ENCODE measurements around the gene FUT9. TPM values are rescaled to one million over a fixed set of nuclear protein-coding genes. Genes with fewer than 3 reads are reported as not detected.
A peak's percentile ranks its signal among the peaks of the same experiment; 100 is the strongest.

Gene FUT9
- total RNA-seq = not detected

- ATAC-seq (no peak), DNase-seq (ENCODE audit: low spot score) (no peak)
Observed at GRCh38 chr6:96015518-96016333, at the start of gene FUT9. Gene FUT9, plus strand, starts transcription at chr6:96015974. Its CDS starts 187,182 bp downstream, at chr6:96203156.

DNA sequence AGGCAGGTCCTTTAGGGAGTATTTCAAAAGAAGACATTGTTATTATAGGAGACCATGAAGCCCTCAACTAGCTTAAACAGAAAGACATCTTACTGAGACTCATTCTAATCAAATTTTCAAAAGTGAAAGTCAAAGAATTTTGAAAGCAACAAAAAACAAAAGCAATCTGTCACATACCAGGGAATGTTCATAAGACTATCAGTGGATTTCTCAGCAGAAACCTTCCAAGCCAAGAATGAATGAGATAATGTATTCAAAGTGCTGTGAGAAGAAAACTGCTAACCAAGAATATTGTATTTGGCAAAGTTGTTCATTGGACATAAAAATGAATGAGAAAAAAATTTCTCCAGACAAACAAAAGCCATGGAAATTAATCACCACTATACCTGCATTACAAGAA, 48.2 kb upstream of the FUT9 start:
- DNase-seq (ENCODE audit: low spot score) (no peak), ATAC-seq (no peak)

- ATAC-seq (no peak), DNase-seq (ENCODE audit: low spot score) (no peak)
Observed at GRCh38 chr6:95973976-95974375, 41.8 kb upstream of the FUT9 start.

DNA sequence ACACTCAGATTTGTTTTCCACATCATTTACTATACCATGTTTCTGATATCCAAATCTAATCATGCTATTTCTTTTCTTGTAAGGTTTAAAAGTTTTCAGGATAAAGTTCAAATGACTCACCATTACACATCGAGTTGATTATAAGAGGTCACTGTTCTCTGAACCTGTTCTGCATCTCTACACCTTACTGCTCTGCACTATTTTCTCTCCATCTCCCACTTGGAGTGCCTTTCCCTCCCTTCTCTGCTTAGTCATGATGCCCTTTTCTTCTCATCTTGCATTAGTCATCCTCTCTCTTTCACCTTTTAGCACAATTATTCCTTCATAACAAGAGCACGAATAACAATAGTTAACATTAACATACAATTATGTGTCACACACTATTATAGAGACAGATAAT, 37.5 kb upstream of the FUT9 start:
- no peak for DNase-seq (ENCODE audit: low spot score)
- ATAC-seq = no peak

DNA sequence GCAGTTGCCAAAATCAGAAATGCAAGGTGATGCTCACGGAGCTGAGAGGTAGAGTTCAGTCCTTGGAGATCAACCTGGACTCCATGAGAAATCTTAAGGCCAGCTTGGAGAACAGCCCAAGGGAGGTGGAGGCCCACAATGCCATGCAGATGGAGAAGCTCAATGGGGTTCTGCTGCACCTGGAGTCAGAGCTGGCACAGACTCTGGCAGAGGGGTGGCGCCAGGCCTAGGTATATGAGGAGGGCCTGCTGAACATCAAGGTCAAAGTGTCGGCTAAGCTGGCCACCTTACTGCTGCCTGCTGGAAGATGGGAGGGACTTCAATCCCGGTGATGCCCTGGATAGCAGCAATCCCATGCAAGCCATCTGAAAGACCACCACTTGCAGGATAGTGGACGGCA, 23.9 kb upstream of the FUT9 start:
- DNase-seq (ENCODE audit: low spot score) = peak; percentile 32

DNA sequence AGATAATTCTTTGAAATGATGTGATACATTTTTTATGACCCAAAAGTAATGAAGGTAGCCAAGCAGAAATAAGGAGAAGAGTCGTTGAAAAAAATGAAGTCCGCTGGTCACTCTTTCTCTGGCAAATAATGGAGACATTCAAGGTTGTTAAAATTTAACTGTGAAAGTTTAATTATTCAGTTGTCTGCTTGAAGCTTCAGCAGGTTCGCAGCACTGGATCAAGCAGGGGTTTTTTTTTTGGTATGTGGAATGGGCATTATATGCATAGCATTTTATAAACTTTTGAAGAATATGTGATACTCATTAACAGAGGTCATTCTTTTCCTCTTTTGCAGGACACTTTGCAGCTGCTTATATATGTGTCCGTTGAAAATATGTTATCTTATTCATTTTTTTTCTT, 21.6 kb upstream of the FUT9 start:
- ATAC-seq = no peak
- no peak for DNase-seq (ENCODE audit: low spot score)

More for the DNA sequence above, 23.9 kb upstream of the FUT9 start:
- no peak for ATAC-seq

DNA sequence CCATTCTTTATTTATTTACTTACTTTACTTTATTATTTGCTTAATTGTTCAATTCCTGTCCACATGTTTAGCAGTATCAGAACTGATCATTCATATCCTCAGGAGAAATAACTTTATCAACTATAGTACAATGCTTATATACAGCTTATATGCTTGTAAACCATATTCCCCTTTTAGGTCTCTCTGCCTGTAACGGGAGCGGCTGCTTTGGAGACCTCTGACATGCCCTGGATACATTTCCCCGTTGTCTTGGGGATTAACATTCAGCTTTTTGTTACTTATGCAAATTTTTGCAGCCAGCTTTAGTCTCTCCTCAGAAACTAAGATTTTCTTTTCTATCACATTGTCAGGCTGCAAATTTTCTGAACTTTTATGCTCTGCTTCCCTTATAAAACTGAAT, 17.6 kb upstream of the FUT9 start:
- DNase-seq (ENCODE audit: low spot score) (no peak), ATAC-seq (no peak)

DNA sequence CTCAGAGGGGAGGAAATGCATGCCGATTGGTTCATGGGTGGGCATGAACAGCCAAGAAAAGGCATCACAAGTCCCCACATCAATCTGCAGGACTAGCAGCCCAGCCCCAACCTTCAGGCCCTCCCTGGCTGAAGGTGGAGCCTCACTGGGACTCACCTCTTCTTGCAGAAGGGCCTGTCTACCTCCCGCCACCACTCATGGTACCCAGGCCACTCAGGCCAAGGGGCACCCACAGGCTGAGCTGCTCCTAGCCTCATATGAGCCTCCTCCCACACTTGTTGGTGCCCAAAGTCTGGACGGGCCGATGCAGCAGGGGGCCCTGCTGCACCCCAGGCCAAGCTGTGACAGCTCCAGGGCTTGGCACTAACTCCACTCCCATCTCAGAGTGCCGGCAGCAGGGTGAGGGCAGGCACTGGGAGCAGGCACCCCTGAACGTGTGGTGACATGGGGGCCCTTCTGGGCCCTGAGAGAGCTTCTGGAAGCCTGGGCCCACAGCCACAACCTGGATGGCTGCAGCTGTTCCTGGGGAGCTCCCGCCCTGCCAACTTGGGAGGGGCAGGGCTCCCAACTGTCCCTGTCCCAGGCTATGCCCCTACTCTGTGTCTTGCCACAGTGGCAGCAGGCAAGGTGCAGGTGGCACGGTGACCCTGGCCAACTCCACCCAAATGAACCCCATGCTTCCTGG, 13.7 kb upstream of the FUT9 start:
- no peak for ATAC-seq
- peak; percentile 31 for DNase-seq (ENCODE audit: low spot score)

GRCh38 chr6:96002576-96002910, 13.2 kb upstream of the FUT9 start:
- no peak for ATAC-seq
- DNase-seq (ENCODE audit: low spot score) = peak; percentile 21

DNA sequence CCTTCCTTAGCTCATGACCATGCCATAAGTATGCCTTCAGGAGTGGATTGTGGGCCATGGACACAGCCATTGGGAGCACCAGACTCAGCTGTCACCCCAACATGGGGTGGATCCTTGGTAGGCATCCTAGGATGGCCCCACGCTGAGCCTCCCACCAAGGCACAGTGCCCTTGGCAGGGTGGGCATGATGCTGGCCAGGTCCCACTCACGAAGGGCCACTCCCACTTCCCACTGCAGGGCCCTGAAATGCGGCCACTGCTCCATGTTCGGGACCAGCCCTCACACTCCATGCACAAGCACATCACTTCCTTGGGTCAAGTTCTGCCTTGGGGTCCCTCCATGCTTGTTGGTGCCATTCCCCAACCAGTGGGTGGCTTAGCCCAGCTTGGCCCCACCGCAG, 12.9 kb upstream of the FUT9 start:
- ATAC-seq (no peak), DNase-seq (ENCODE audit: low spot score) (peak; percentile 27)

GRCh38 chr6:96007663-96008062, 8.1 kb upstream of the FUT9 start:
- no peak for DNase-seq (ENCODE audit: low spot score)

GRCh38 chr6:96013531-96013930, 2.2 kb upstream of the FUT9 start:
- no peak for ATAC-seq
- no peak for DNase-seq (ENCODE audit: low spot score)

More at GRCh38 chr6:96007663-96008062, 8.1 kb upstream of the FUT9 start:
- ATAC-seq = no peak

GRCh38 chr6:96014846-96015517, 792 bp upstream of the FUT9 start:
- no peak for DNase-seq (ENCODE audit: low spot score)
- ATAC-seq = no peak

- no peak for ATAC-seq
- DNase-seq (ENCODE audit: low spot score) = no peak
Observed at GRCh38 chr6:96016334-96017069, 728 bp downstream of the FUT9 start.

- DNase-seq (ENCODE audit: low spot score) = no peak
- no peak for ATAC-seq
Observed at GRCh38 chr6:96017070-96017359, 1.2 kb downstream of the FUT9 start.

- ATAC-seq (no peak), DNase-seq (ENCODE audit: low spot score) (no peak)
Observed at GRCh38 chr6:96022225-96022624, 6.5 kb downstream of the FUT9 start.

DNA sequence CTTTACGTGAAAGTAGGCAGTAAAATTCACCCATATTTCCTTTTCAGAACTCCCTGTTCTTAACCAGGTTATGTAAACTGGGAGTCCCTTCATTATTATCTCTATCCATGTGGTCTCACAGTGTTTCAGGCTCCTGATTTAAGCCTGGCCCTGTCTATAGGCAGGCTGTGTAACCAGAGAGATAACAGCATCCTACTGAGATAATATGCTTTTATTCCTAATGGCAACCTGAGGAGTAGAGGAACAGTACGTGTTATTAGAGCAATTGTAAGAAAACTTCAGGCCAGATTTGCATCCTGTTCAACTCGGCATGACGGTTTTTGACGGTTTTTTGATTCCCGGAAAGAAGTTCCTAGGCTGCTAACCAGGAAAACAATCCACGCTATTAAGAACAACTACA, 16.9 kb downstream of the FUT9 start:
- no peak for DNase-seq (ENCODE audit: low spot score)
- ATAC-seq = no peak

- no peak for DNase-seq (ENCODE audit: low spot score)
- ATAC-seq = no peak
Observed at GRCh38 chr6:96051555-96051954, 35.8 kb downstream of the FUT9 start.

DNA sequence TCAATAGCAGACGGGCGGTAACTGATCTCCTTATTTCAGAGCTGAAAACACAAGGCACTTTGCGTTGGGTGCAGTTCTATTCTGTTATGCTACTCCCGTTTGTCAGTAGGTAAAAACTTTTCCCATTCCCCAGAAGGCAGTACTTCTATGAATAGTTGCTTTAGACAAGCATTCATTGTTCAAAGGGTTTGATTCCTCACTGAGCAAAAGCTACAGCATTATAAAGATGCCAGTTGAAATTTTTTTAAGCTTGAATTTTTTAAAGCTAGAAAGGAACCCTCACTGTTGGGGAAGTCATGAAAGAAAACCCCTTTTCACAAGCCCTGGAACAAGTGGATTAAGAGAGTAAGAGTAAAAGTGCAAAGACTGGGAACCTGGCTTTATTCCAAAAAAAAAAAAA, 42.3 kb downstream of the FUT9 start:
- ATAC-seq (no peak), DNase-seq (ENCODE audit: low spot score) (no peak)

DNA sequence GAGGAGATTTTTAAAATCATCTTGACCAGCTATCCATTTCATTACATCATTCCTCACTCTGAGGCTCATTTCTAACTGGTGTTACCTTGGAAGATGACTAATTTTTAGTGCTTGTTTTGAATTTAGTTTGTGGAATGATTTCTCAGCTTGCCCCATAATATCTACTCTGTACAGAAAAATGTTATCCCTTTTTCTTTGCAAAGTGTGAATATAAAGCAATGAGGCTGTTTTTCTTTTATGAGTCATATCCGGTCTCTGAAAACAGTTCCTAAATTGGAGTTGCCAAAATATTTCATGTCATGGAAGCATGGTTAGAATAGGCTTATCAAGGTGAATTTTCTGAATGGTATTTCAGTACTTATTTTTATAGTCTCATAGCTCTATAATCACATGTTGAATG, 43.8 kb downstream of the FUT9 start:
- DNase-seq (ENCODE audit: low spot score) (no peak), ATAC-seq (no peak)

DNA sequence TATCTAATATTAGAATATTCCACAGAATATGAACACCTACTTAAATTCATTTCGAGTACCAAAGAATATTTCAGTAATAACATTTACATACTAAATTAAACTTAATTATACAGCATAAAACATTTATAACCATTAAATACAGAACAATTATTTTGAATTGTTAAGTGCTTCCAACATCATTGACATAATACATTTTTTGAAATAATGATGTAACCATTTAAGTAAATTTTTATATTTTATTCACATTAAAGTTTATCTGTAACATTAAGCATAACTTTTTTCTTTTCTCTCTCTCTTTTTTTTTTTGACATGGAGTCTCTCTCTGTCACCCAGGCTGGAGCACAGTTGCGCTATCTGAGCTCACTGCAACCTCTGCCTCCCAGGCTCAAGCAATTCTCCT, 44.5 kb downstream of the FUT9 start:
- ATAC-seq (no peak), DNase-seq (ENCODE audit: low spot score) (no peak)

DNA sequence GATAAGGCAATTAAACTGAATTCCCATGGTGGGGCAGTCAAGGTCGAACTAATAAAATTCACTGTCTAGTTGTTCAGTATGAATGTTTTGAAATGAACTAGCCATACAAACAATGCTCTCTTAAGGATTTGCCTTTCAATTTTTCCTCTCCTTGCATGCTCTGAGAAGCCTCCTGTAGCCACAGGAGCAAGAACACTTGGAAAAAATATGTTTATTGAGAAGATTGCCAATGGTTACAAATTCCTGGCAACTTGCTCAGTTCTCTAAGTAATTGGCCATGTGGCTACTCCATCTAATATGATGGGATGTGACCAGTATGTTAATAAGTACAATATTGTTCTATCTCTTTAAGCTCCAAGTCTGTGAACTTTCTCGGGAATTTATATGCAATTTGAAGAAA, 49.4 kb downstream of the FUT9 start:
- DNase-seq (ENCODE audit: low spot score) = no peak
- no peak for ATAC-seq
